AG04450 (cell line): ENCODE measurements around the gene PLA2G2D. TPM values are rescaled to one million over a fixed set of nuclear protein-coding genes. Genes with fewer than 3 reads are reported as not detected.
A peak's percentile ranks its signal among the peaks of the same experiment; 100 is the strongest.

ENCODE experiments used
- CTCF ChIA-PET: fragments of 300-600, 350-600 bp; formaldehyde crosslinking; extraction: SDS; loops from one replicate; lab custom pipeline; 2022; ENCODE audit warnings: antibody characterized with exemption, inconsistent platforms; lab: Charles Lee
- POLR2A ChIA-PET: fragments of 350-600 bp; formaldehyde crosslinking; extraction: SDS; loops from one replicate; lab custom pipeline; 2021; ENCODE audit warnings: antibody characterized with exemption, inconsistent platforms; lab: Yijun Ruan, JAX
- DNase-seq: peaks from one replicate; pipeline ENCODE4 v3.0.0-alpha.2; 2011; ENCODE audit warnings: low read depth, low spot score
- H3K27ac ChIP-seq: one replicate; pipeline ENCODE4 v1.5.1; 2012; ENCODE audit warnings: low read depth, low read length, control low read depth
- H3K27me3 ChIP-seq: one replicate; pipeline ENCODE4 v1.6.0; 2012; ENCODE audit warnings: low read length; ENCODE audit not compliant: control insufficient read depth, insufficient read depth
- H3K4me3 ChIP-seq: 2 replicates; pipeline ENCODE4 v1.5.1; 2011; ENCODE audit warnings: mild to moderate bottlenecking, low read depth, low read length, control low read depth
- H3K9me3 ChIP-seq: 2 replicates; pipeline ENCODE4 v1.5.1; 2012; ENCODE audit warnings: low read length; ENCODE audit not compliant: control insufficient read depth, insufficient read depth
- CTCF ChIP-seq: IDR thresholded peaks from 2 replicates; pipeline ENCODE4 v1.5.1; 2011; ENCODE audit warnings: low read depth, low read length, control low read depth, inconsistent platforms
- polyA plus RNA-seq: library from polyadenylated mRNA; depleted of rRNA; stranded (reverse); fragments of >200 nt; gene quantifications from 2 replicates; pipeline ENCODE4 v1.2.3, GENCODE V29; 2011

The PLA2G2D gene
- polyA plus RNA-seq, 1 experiment, result not detected

DNA sequence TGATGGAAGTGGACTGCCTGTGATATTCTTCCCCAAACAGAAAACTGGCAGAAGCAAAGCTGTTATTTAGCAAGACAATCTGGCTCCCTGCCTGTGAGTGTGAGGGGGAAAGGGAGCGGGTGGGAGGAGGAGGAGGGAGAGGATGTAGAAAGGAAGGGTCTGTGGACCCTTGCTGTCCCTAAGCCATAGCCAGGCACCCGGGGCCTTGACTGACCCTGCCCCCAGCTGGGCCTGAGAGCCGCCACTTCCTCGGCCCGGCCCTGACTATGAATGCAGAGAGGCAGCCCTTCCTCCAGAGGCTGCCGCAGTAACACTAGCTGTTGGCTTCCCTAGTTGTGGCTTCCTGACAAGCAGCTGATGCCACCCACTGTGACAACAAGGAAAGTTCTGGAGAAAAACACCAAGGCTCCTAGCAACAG, 33.7 kb upstream of the PLA2G2D start:
- CTCF ChIA-PET, result interaction anchor here (0.7 to 3.6 kb wide), 19 partner anchors 9 to 449 kb away, joined by 3 to 68 read pairs (median 9); no protein-coding TSS in a partner anchor
- no peak for TF ChIP-seq CTCF
- Histone ChIP-seq H3K4me3 (no peak overlapping the region), H3K27ac (no peak overlapping the region), H3K9me3 (no peaks in the 10 kb centered on the region; the same call in 1 of the 2 replicates), H3K27me3 (peaks cover 7% of the 10 kb centered on the region)
- DNase-seq, result no peak
- POLR2A ChIA-PET, result interaction anchor here (0.7 kb wide), 2 partner anchors 42 to 492 kb away, joined by 3 to 8 read pairs; no protein-coding TSS in a partner anchor

DNA sequence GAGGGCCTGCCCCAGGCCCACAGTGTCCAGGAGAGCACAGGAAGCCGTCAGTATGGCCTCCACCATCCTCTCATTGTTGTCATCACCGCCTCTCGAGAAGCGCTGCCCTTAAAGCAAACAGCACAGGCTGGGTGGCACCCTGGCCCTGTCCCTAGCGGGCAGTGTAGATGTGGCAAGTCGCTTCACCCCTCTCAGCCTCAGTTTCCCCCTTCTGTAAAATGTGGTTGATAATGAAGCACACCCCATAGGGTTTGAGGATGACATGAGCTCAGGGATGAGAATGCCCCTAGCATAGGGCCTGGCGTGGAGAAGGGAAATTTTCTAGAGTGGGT, 33.2 kb upstream of the PLA2G2D start:
- H3K4me3 ChIP-seq, result no peak overlapping the region
- POLR2A ChIA-PET, result no interaction called here
- H3K27ac ChIP-seq, result no peak overlapping the region
- H3K9me3 ChIP-seq, result no peaks in the 10 kb centered on the region; the same call in 1 of the 2 replicates
- TF ChIP-seq CTCF, result no peak
- CTCF ChIA-PET, result interaction anchor here (0.7 to 3.6 kb wide), 19 partner anchors 8 to 449 kb away, joined by 3 to 68 read pairs (median 9); no protein-coding TSS in a partner anchor
- no peak for DNase-seq
- peaks cover 11% of the 10 kb centered on the region for H3K27me3 ChIP-seq

GRCh38 chr1:20151906-20152598, 32.7 kb upstream of the PLA2G2D start:
- Histone ChIP-seq H3K27me3 (peaks cover 11% of the 10 kb centered on the region), H3K4me3 (peak overlapping the region; percentile 44), H3K9me3 (no peaks in the 10 kb centered on the region; the same call in 1 of the 2 replicates), H3K27ac (no peak overlapping the region)
- DNase-seq, result peak; percentile 33
- POLR2A ChIA-PET, result interaction anchor here (0.6 kb wide), 1 partner anchor 353 kb away, joined by 3 read pairs; no protein-coding TSS in a partner anchor
- CTCF ChIA-PET, result interaction anchor here (0.6 to 3.6 kb wide), 22 partner anchors 8 to 490 kb away, joined by 3 to 68 read pairs (median 6); no protein-coding TSS in a partner anchor
- TF ChIP-seq CTCF, result peak; percentile 83

DNA sequence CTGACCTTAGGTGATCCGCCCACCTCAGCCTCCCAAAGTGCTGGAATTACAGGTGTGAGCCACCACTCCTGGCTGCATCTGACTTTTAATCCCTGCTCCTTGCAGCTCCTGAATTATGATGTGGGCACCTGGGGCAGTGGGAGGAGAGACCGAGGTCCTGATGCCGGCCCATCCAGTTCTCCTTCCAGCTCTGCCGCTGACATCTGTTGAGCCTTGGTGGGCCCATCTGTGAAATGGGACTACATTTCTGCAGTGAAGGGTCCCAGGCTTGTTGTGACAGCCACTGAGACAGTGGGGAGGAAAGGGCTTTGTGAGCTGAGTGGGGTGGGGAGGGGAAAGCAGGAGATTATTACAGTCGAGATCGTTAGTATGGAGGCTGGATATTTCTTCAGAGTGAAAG, 31.6 kb upstream of the PLA2G2D start:
- Histone ChIP-seq H3K4me3 (no peak overlapping the region), H3K27me3 (peaks cover 18% of the 10 kb centered on the region), H3K27ac (no peak overlapping the region), H3K9me3 (no peaks in the 10 kb centered on the region; the same call in 1 of the 2 replicates)
- ChIA-PET CTCF (interaction anchor here (0.6 to 3.6 kb wide), 7 partner anchors 49 to 343 kb away, joined by 3 to 68 read pairs (median 10); partner anchors contain the start of gene OTUD3), POLR2A (no interaction called here)
- DNase-seq, result no peak
- no peak for TF ChIP-seq CTCF

DNA sequence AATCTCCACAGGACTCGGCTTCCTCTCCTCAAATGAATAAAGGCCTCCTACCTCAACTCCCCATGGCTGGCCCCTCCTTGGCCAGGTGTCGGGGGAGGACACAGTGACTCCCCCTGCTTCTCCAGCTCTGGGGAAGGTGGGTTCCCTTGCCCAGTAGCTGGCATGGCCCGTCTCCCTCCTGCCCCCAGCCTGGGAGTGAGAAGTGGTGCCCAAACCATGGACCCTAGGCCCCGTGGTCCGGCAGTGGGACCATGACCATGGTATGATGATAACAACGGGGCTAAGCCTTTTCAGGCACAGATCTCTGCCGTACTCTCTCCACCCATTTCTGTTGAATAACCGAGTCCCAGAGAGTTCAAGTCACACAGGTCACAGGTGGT, 31.0 kb upstream of the PLA2G2D start:
- Histone ChIP-seq H3K4me3 (no peak overlapping the region), H3K27me3 (peaks cover 22% of the 10 kb centered on the region), H3K9me3 (no peaks in the 10 kb centered on the region; the same call in 1 of the 2 replicates), H3K27ac (no peak overlapping the region)
- CTCF ChIA-PET, result interaction anchor here (2.0 to 3.6 kb wide), 2 partner anchors 48 to 174 kb away, joined by 9 to 58 read pairs; no protein-coding TSS in a partner anchor
- no peak for TF ChIP-seq CTCF
- DNase-seq, result no peak
- POLR2A ChIA-PET, result no interaction called here
